Measurements from ENCODE around the gene TSHB.

Gene TSHB

GRCh38 chr1:115067161-115067859 is 37.7 kb downstream of the TSHB start:
- no peak for DNase-seq (ENCODE audit: low read depth in 1 of 2, low spot score in 1 of 2)
- H3K27ac ChIP-seq (replicated peaks) = no peak overlapping the region
- H3K4me3 ChIP-seq (replicated peaks; ENCODE audit: insufficient read depth, low read length) = no peak overlapping the region
- H3K27me3 ChIP-seq (ENCODE audit: insufficient read depth, poor library complexity, severe bottlenecking) = no peaks in the 10 kb centered on the region
- TF ChIP-seq SPI1 (IDR thresholded peaks at IDR 0.05; ENCODE audit: borderline replicate concordance, low read depth) (no peak), CTCF (IDR thresholded peaks at IDR 0.05; ENCODE audit: insufficient read depth, low read length) (no peak), POLR2AphosphoS5 (IDR thresholded peaks at IDR 0.05; ENCODE audit: low read depth) (no peak), GABPA (IDR thresholded peaks at IDR 0.05; ENCODE audit: low read depth) (no peak), REST (IDR thresholded peaks at IDR 0.05; ENCODE audit: insufficient replicate concordance, low read depth) (no peak)

GRCh38 chr1:115068826-115069585 is 39.4 kb downstream of the TSHB start:
- Histone ChIP-seq H3K27ac (replicated peaks) (no peak overlapping the region), H3K4me3 (replicated peaks; ENCODE audit: insufficient read depth, low read length) (no peak overlapping the region), H3K27me3 (ENCODE audit: insufficient read depth, poor library complexity, severe bottlenecking) (no peaks in the 10 kb centered on the region)
- TF ChIP-seq GABPA (IDR thresholded peaks at IDR 0.05; ENCODE audit: low read depth) (no peak), POLR2AphosphoS5 (IDR thresholded peaks at IDR 0.05; ENCODE audit: low read depth) (no peak)
- DNase-seq (ENCODE audit: low read depth in 1 of 2, low spot score in 1 of 2) = no peak

GRCh38 chr1:115069659-115070308 is 40.2 kb downstream of the TSHB start:
- Histone ChIP-seq H3K27ac (replicated peaks) (no peak overlapping the region), H3K4me3 (replicated peaks; ENCODE audit: insufficient read depth, low read length) (no peak overlapping the region), H3K27me3 (ENCODE audit: insufficient read depth, poor library complexity, severe bottlenecking) (no peaks in the 10 kb centered on the region)
- no peak for DNase-seq (ENCODE audit: low read depth in 1 of 2, low spot score in 1 of 2)
- no peak for TF ChIP-seq CTCF (IDR thresholded peaks at IDR 0.05; ENCODE audit: insufficient read depth, low read length)
- TF ChIP-seq REST (IDR thresholded peaks at IDR 0.05; ENCODE audit: insufficient replicate concordance, low read depth) = no peak
- TF ChIP-seq POLR2AphosphoS5 (IDR thresholded peaks at IDR 0.05; ENCODE audit: low read depth) = no peak
- TF ChIP-seq SPI1 (IDR thresholded peaks at IDR 0.05; ENCODE audit: borderline replicate concordance, low read depth) = no peak
- no peak for TF ChIP-seq GABPA (IDR thresholded peaks at IDR 0.05; ENCODE audit: low read depth)

- H3K27me3 ChIP-seq (ENCODE audit: insufficient read depth, poor library complexity, severe bottlenecking) = no peaks in the 10 kb centered on the region
- H3K4me3 ChIP-seq (replicated peaks; ENCODE audit: insufficient read depth, low read length) = no peak overlapping the region
- TF ChIP-seq POLR2AphosphoS5 (IDR thresholded peaks at IDR 0.05; ENCODE audit: low read depth) (no peak), GABPA (IDR thresholded peaks at IDR 0.05; ENCODE audit: low read depth) (no peak), CTCF (IDR thresholded peaks at IDR 0.05; ENCODE audit: insufficient read depth, low read length) (no peak), SPI1 (IDR thresholded peaks at IDR 0.05; ENCODE audit: borderline replicate concordance, low read depth) (no peak), REST (IDR thresholded peaks at IDR 0.05; ENCODE audit: insufficient replicate concordance, low read depth) (no peak)
- no peak overlapping the region for H3K27ac ChIP-seq (replicated peaks)
- no peak for DNase-seq (ENCODE audit: low read depth in 1 of 2, low spot score in 1 of 2)
These were observed 41.5 kb downstream of the TSHB start for GRCh38 chr1:115071012-115071664.
